Fibroblast of mammary gland (primary cell): ENCODE data around the gene ARL3.
"Not testable (repeated sequence)": the region's sequence is repeated elsewhere in the genome, so short reads cannot be mapped to it uniquely, and the experiment has no call there.

Source experiments
- DNase-seq: peaks from one replicate; pipeline ENCODE4 v3.0.0-alpha.2; 2010; ENCODE audit warnings: low read depth
- H3K4me3 ChIP-seq: 2 replicates; pipeline ENCODE4 v1.5.1; 2011; ENCODE audit warnings: low read depth, mild to moderate bottlenecking, low read length, moderate library complexity; ENCODE audit not compliant: control insufficient read depth
- TF ChIP-seq, protein P1 (sequence below): conservative IDR thresholded peaks from 2 replicates; pipeline ENCODE4 v1.5.1; 2011; ENCODE audit warnings: low read depth, low read length, inconsistent platforms; ENCODE audit not compliant: control insufficient read depth, insufficient read depth

The ARL3 gene

GRCh38 chr10:102668326-102669107, 45.7 kb downstream of the ARL3 start:
- DNase-seq, result no peak
- TF ChIP-seq, protein P1, sequence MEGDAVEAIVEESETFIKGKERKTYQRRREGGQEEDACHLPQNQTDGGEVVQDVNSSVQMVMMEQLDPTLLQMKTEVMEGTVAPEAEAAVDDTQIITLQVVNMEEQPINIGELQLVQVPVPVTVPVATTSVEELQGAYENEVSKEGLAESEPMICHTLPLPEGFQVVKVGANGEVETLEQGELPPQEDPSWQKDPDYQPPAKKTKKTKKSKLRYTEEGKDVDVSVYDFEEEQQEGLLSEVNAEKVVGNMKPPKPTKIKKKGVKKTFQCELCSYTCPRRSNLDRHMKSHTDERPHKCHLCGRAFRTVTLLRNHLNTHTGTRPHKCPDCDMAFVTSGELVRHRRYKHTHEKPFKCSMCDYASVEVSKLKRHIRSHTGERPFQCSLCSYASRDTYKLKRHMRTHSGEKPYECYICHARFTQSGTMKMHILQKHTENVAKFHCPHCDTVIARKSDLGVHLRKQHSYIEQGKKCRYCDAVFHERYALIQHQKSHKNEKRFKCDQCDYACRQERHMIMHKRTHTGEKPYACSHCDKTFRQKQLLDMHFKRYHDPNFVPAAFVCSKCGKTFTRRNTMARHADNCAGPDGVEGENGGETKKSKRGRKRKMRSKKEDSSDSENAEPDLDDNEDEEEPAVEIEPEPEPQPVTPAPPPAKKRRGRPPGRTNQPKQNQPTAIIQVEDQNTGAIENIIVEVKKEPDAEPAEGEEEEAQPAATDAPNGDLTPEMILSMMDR, result no peak
- no peak overlapping the region for H3K4me3 ChIP-seq

DNA sequence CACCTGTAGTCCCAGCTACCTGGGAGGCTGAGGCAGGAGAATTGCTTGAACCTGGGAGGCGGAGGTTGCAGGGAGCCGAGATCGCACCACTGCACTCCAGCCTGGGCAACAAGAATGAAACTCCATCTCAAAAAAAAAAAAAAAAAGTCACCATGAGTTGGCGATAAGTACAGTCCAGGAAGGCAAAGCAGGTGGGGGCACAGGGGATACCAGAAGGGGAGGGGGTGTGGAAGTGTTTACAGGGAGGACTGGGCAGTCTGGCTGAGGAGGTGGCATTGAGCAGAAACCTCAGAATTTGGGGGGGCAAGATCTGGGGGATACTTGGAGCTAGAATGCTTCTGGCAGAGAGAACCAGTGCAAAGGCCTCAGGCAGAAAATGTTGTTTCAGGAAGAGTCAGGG, 46.8 kb downstream of the ARL3 start:
- not testable (repeated sequence) for H3K4me3 ChIP-seq, DNase-seq

- TF ChIP-seq, protein P1, result no peak
- no peak for DNase-seq
- H3K4me3 ChIP-seq, result no peak overlapping the region
Measured at GRCh38 chr10:102665904-102666509, 48.2 kb downstream of the ARL3 start.

- H3K4me3 ChIP-seq, result no peak overlapping the region
Measured at GRCh38 chr10:102661658-102662028, 52.6 kb downstream of the ARL3 start.

DNA sequence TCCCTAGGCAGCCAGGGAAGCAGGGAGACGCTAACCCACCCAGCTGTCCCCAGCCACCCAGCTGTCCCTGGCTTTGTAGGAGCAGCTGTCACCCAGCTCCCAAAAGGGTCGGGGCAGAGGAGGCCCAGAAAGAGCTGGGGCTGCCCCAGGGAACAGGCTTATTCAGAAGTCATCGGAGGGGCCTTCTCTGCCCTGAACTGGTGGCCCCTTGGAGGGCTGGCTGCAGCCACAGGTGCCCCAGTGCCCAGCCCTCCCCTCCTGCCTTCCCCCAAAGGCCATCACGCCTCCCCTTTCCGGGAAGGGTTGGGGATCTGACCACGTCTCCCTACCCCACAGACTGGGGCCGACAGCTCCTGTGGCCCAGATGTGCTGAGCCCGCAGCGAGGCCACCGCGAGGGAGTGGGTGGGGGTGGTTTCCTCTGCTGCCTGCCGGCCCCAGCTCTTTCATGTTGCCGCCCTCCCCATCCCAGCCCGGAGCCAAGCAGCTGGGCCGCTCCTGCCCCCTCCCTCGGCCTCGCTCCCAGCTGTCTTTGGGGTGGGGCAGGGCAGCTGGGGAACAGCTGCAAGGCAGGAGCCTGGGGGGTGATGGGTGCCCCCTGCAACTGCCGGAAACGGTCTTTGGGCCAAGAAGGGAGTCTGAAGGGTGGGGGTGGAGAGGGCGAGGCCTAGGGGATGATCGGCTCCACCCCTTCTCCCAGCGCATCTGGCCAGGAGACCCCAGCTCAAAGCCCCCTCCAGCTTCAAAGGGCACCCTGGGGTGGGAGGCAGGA, 53.1 kb downstream of the ARL3 start:
- H3K4me3 ChIP-seq, result no peak overlapping the region
- peak; percentile 67 for DNase-seq
- TF ChIP-seq, protein P1, result no peak

More at GRCh38 chr10:102661658-102662028, 52.6 kb downstream of the ARL3 start:
- DNase-seq, result no peak
- TF ChIP-seq, protein P1, result no peak

GRCh38 chr10:102658802-102659201, 55.4 kb downstream of the ARL3 start:
- TF ChIP-seq, protein P1, result no peak
- no peak for DNase-seq
- no peak overlapping the region for H3K4me3 ChIP-seq
